ENCODE measurements around the gene GPR176.

Gene GPR176

GRCh38 chr15:39799552-39800011 is 120.5 kb downstream of the GPR176 start:
- no peak for DNase-seq

- DNase-seq: no peak
Measured at GRCh38 chr15:39798382-39798781, 121.7 kb downstream of the GPR176 start.

GRCh38 chr15:39797407-39797806 is 122.7 kb downstream of the GPR176 start:
- no peak for DNase-seq

GRCh38 chr15:39796601-39797000 is 123.5 kb downstream of the GPR176 start:
- DNase-seq: no peak

GRCh38 chr15:39795486-39795885 is 124.6 kb downstream of the GPR176 start:
- no peak for DNase-seq

- DNase-seq: no peak
Measured at GRCh38 chr15:39794954-39795353, 125.1 kb downstream of the GPR176 start.

GRCh38 chr15:39793923-39794322 is 126.1 kb downstream of the GPR176 start:
- no peak for DNase-seq

GRCh38 chr15:39792844-39793335 is 127.2 kb downstream of the GPR176 start:
- no peak for DNase-seq

- no peak for DNase-seq
Measured at GRCh38 chr15:39792025-39792843, 127.8 kb downstream of the GPR176 start.

- no peak for DNase-seq
Measured at GRCh38 chr15:39789736-39790135, 130.3 kb downstream of the GPR176 start.

GRCh38 chr15:39788800-39789565 is 131.1 kb downstream of the GPR176 start:
- no peak for DNase-seq

- no peak for DNase-seq
Measured at GRCh38 chr15:39788108-39788507, 132.0 kb downstream of the GPR176 start.

GRCh38 chr15:39787479-39787878 is 132.6 kb downstream of the GPR176 start:
- DNase-seq: no peak

GRCh38 chr15:39786447-39787056 is 133.5 kb downstream of the GPR176 start:
- peak; percentile 10 for DNase-seq

GRCh38 chr15:39785841-39786240 is 134.2 kb downstream of the GPR176 start:
- no peak for DNase-seq

- no peak for DNase-seq
Measured at GRCh38 chr15:39785139-39785538, 134.9 kb downstream of the GPR176 start.

- DNase-seq: no peak
Measured at GRCh38 chr15:39784638-39785037, 135.4 kb downstream of the GPR176 start.

GRCh38 chr15:39784125-39784524 is 135.9 kb downstream of the GPR176 start:
- DNase-seq: no peak

- DNase-seq: no peak
Measured at GRCh38 chr15:39783244-39783820, 136.7 kb downstream of the GPR176 start.

GRCh38 chr15:39782441-39783138 is 137.5 kb downstream of the GPR176 start, which contains the start of gene FSIP1:
Gene FSIP1, minus strand, starts transcription at chr15:39782841. Its CDS starts 6,317 bp downstream, at chr15:39776524.
- peak; percentile 76 for DNase-seq

GRCh38 chr15:39781967-39782302 is 138.1 kb downstream of the GPR176 start:
- DNase-seq: no peak
